ENCODE data around the gene CYSRT1. TPM values are rescaled to one million over a fixed set of nuclear protein-coding genes. Genes with fewer than 3 reads are reported as not detected.
A peak's percentile ranks its signal among the peaks of the same experiment; 100 is the strongest.
"Not testable (repeated sequence)": the region's sequence is repeated elsewhere in the genome, so short reads cannot be mapped to it uniquely, and the experiment has no call there.

CYSRT1 gene
- total RNA-seq, 1 donor from 2014 or later: 2.1 TPM

DNA sequence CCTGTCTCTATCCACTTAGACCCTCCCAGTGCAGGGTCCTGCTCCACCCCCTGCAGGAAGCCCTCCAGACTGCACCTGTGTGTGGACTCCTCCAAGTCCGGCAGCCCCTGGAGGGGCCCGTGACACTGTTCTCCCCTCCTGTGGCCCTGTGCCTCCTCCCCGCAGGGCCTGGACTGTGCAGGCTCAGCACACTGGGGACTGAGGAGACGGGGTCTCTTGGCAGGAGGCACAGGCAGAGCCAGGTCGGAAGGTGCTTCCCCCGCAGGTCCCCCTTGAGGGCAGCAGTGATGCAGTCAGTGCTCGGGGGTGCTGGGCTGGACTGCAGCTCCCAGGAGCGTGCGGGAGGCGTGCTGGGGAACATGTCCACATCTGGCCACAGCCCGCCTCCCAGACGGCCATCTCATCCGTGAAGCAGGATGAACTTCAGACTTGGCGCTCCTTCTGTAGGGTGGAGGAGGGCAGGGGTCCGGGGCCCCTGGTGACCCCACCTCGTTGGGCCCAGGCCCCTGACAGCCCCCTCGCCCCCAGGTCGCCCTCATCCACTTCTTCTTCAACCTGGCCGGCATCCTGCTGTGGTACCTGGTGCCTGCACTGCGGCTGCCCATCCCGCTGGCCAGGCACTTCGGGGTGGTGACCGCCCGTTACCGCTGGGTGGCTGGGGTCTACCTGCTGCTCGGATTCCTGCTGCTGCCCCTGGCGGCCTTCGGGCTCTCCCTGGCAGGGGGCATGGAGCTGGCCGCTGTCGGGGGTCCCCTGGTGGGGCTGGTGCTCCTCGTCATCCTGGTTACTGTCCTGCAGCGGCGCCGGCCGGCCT is 10.7 kb downstream of the CYSRT1 start:
- H3K27me3 Mint-ChIP-seq (ENCODE audit: unreplicated experiment): peaks cover 3% of the 10 kb centered on the region
- no peak overlapping the region for H3K27ac Mint-ChIP-seq (ENCODE audit: unreplicated experiment)
- TF ChIP-seq, protein P1, sequence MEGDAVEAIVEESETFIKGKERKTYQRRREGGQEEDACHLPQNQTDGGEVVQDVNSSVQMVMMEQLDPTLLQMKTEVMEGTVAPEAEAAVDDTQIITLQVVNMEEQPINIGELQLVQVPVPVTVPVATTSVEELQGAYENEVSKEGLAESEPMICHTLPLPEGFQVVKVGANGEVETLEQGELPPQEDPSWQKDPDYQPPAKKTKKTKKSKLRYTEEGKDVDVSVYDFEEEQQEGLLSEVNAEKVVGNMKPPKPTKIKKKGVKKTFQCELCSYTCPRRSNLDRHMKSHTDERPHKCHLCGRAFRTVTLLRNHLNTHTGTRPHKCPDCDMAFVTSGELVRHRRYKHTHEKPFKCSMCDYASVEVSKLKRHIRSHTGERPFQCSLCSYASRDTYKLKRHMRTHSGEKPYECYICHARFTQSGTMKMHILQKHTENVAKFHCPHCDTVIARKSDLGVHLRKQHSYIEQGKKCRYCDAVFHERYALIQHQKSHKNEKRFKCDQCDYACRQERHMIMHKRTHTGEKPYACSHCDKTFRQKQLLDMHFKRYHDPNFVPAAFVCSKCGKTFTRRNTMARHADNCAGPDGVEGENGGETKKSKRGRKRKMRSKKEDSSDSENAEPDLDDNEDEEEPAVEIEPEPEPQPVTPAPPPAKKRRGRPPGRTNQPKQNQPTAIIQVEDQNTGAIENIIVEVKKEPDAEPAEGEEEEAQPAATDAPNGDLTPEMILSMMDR (IDR thresholded peaks at IDR 0.05; ENCODE audit: partially characterized antibody, unreplicated experiment): no peak
- H3K4me1 Mint-ChIP-seq (ENCODE audit: low read depth, unreplicated experiment): peaks cover 9% of the 10 kb centered on the region
- DNase-seq: no peak
- no peaks in the 10 kb centered on the region for H3K36me3 Mint-ChIP-seq (ENCODE audit: unreplicated experiment)
- no peak overlapping the region for H3K4me3 Mint-ChIP-seq (ENCODE audit: unreplicated experiment)
- H3K9me3 Mint-ChIP-seq (ENCODE audit: unreplicated experiment): peaks cover 5% of the 10 kb centered on the region

DNA sequence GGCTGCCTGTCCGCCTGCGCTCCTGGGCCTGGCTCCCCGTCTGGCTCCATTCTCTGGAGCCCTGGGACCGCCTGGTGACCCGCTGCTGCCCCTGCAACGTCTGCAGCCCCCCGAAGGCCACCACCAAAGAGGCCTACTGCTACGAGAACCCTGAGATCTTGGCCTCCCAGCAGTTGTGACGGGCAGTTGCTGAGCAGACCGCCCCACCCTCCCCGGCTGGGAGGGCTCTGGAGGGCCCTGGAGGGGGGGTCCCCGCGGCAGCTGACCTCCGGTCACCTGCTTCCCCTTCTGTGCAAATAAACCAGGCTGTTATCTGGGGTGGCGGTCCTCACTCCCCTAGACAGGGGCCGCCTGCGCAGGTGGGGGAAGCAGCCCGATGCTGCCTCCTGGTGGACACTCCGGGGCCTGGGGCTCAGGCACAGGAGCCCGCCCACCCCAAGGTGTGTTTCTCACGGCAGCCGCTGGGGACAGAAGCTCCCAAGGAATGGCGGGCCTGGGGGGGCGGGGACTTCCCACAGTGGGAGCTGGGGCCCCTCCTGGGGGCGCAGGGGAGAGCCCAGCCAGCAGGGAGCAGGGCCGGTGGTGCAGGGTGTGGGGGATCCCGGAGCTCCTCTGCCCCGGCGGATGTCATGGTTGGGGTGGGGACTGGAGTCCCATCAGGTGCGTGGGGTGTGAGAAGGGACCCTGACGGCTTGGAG is 11.4 kb downstream of the CYSRT1 start:
- Mint-ChIP-seq H3K9me3 (ENCODE audit: unreplicated experiment) (peaks cover 5% of the 10 kb centered on the region), H3K27ac (ENCODE audit: unreplicated experiment) (no peak overlapping the region), H3K4me1 (ENCODE audit: low read depth, unreplicated experiment) (peaks cover 9% of the 10 kb centered on the region), H3K27me3 (ENCODE audit: unreplicated experiment) (peaks cover 6% of the 10 kb centered on the region), H3K4me3 (ENCODE audit: unreplicated experiment) (no peak overlapping the region), H3K36me3 (ENCODE audit: unreplicated experiment) (no peaks in the 10 kb centered on the region)
- TF ChIP-seq, protein P1 (IDR thresholded peaks at IDR 0.05; ENCODE audit: partially characterized antibody, unreplicated experiment): peak; percentile 99
- DNase-seq: peak; percentile 93

DNA sequence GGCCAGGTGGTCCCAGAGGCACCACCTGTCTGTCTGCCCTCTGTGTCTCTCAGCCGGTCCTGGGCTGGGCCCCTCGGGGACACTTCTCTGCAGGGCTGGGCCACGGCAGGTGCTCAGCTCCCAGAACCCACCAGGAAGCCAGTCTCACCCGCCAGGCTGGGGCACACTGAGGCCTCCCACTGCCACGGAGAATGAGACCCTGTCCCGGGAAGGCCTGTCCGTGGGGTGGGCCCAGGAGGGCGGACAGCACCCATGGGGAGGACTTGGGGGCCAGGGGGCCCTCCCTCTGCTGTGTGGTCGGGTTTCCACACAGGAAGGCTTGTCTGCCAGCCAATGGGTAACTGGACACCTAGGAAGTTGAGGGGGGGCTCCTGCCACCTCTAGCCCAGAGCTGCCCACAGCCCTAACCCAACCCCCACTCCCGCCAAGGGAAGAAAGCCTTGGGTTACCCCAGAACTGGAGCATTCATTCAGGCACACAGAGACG is 12.0 kb downstream of the CYSRT1 start:
- H3K27ac Mint-ChIP-seq (ENCODE audit: unreplicated experiment): no peak overlapping the region
- H3K36me3 Mint-ChIP-seq (ENCODE audit: unreplicated experiment): no peaks in the 10 kb centered on the region
- H3K27me3 Mint-ChIP-seq (ENCODE audit: unreplicated experiment): peaks cover 6% of the 10 kb centered on the region
- H3K4me1 Mint-ChIP-seq (ENCODE audit: low read depth, unreplicated experiment): peaks cover 9% of the 10 kb centered on the region
- H3K4me3 Mint-ChIP-seq (ENCODE audit: unreplicated experiment): no peak overlapping the region
- TF ChIP-seq, protein P1 (IDR thresholded peaks at IDR 0.05; ENCODE audit: partially characterized antibody, unreplicated experiment): no peak
- H3K9me3 Mint-ChIP-seq (ENCODE audit: unreplicated experiment): peaks cover 5% of the 10 kb centered on the region
- DNase-seq: no peak

DNA sequence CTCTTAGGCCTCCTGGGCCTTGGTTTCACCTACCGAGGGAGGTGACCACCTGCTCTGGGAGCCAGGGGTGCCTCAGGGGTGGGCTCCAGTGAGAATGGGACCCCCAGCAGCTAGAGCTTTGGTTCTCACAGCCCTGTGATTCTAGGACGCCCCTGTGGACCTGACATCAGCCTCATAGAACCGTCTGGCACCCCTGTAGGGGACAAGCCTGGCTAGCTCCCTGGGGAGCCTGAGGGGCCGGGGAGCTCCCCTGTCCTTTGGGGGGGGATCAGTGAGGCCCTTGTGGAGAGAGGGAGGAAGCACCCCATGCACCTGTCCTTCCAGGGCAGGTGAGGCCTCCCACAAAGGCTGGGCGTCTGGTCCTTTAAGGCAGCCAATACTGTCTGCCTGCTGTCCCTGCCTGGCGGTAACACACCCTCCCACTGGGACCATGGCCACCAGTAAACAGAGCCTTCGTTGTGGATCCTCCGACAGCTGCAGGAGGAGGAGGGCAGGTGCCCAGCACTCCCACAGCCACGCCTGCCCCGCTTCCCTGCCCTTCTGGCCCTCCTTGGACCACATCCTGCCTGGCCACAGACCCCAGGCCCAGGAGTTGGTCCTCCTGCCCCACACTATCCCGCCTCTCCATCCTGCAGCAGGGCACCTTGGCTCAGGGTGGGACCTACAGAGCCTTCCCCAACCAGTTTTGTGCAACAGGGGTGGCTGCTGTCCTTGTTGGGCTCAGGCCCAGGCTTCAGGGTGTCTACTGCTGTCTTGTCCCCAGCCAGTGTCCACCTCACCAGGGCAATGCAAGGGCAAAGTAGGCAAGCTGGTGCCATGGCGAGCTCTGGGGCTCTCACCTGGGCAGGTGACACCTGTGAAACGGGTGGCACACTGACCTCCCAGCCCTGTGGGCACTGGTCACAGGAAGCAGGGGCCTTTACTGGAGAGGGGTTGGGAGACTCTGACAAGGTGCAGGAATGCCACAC is 13.1 kb downstream of the CYSRT1 start:
- Mint-ChIP-seq H3K27me3 (ENCODE audit: unreplicated experiment) (peaks cover 15% of the 10 kb centered on the region), H3K4me3 (ENCODE audit: unreplicated experiment) (peak overlapping the region; percentile 46), H3K36me3 (ENCODE audit: unreplicated experiment) (no peaks in the 10 kb centered on the region), H3K4me1 (ENCODE audit: low read depth, unreplicated experiment) (peaks cover 16% of the 10 kb centered on the region), H3K9me3 (ENCODE audit: unreplicated experiment) (peaks cover 5% of the 10 kb centered on the region), H3K27ac (ENCODE audit: unreplicated experiment) (no peak overlapping the region)
- peak; percentile 59 for DNase-seq
- TF ChIP-seq, protein P1 (IDR thresholded peaks at IDR 0.05; ENCODE audit: partially characterized antibody, unreplicated experiment): no peak

DNA sequence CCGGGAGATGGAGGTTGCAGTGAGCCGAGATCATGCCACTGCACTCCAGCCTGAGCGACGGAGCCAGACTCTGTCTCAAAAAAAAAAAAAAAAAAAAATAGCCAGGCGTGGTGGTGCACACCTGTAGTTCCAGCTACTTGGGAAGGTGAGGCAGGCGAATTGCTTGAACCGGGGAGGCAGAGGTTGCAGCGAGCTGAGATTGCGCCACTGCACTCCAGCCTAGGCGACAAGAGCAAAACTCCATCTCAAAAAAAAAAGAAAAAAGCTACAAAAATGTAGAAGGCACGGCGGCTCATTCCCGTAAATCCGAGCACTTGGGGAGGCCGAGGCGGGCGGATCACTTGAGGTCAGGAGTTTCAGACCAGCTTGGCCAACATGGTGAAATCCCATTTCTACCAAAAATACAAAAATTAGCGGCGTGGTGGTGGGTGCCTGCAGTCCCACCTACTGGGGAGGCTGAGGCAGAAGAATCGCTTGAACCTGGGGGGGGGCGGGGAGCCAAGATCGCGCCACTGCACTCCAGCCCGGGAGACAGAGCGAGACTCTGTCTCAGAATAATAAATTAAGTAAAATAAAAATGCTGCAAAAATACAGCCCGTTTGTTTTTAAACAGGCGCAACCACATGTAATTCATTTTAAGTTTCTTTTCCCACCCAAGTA is 14.7 kb downstream of the CYSRT1 start:
- not testable (repeated sequence) for H3K9me3 Mint-ChIP-seq (ENCODE audit: unreplicated experiment); H3K36me3 Mint-ChIP-seq (ENCODE audit: unreplicated experiment); DNase-seq
- Mint-ChIP-seq H3K4me3 (ENCODE audit: unreplicated experiment) (peak overlapping the region; percentile 81), H3K27me3 (ENCODE audit: unreplicated experiment) (peaks cover 15% of the 10 kb centered on the region), H3K4me1 (ENCODE audit: low read depth, unreplicated experiment) (peaks cover 16% of the 10 kb centered on the region), H3K27ac (ENCODE audit: unreplicated experiment) (peak overlapping the region; percentile 62)
